ENCODE measurements around the gene AGO4. TPM values are rescaled to one million over a fixed set of nuclear protein-coding genes. Genes with fewer than 3 reads are reported as not detected.
"Not testable (repeated sequence)": the region's sequence is repeated elsewhere in the genome, so short reads cannot be mapped to it uniquely, and the experiment has no call there.

The AGO4 gene
- polyA plus RNA-seq, 1 donor (not counting 4 experiments of a cell fraction or from before 2014, with no cell fraction given) = 5.2 TPM

GRCh38 chr1:35866991-35867390, 59.2 kb downstream of the AGO4 start:
- H4K20me1 ChIP-seq (ENCODE audit: control insufficient read depth, extremely low read depth, insufficient read depth, low read length) = no peaks in the 10 kb centered on the region
- H3K27ac ChIP-seq (ENCODE audit: control insufficient read depth, insufficient read depth, low read length) = no peak overlapping the region
- dilution Hi-C loops (cut with MboI; ENCODE audit: extremely low pct_ligation_motif_present, low sequenced_read_pairs) = no loop called here
- no peaks in the 10 kb centered on the region for H3K36me3 ChIP-seq (ENCODE audit: control insufficient read depth in 2 of 2, extremely low read depth in 1 of 2, insufficient read depth in 2 of 2, low read length in 2 of 2)
- no peaks in the 10 kb centered on the region for H3K4me1 ChIP-seq (ENCODE audit: control insufficient read depth, extremely low read depth, insufficient read depth, low read length)
- H3K27me3 ChIP-seq (ENCODE audit: control insufficient read depth, extremely low read depth, insufficient read depth, low read length) = no peaks in the 10 kb centered on the region
- no peak overlapping the region for H3K9ac ChIP-seq (ENCODE audit: control insufficient read depth, extremely low read depth, insufficient read depth, low read length)
- no peaks in the 10 kb centered on the region for H3K79me2 ChIP-seq (ENCODE audit: control insufficient read depth, insufficient read depth, low read length)
- no peaks in the 10 kb centered on the region for H3K9me3 ChIP-seq (ENCODE audit: control insufficient read depth, low read depth, low read length)
- no peak overlapping the region for H2AFZ ChIP-seq (ENCODE audit: control insufficient read depth, low read length)
- TF ChIP-seq CTCF (optimal IDR thresholded peaks at IDR 0.05 in 1 of 3, IDR thresholded peaks at IDR 0.05 in 1 of 3, conservative IDR thresholded peaks at IDR 0.05 in 1 of 3; ENCODE audit: extremely low read depth in 1 of 3, insufficient read depth in 2 of 3, low read length in 3 of 3) = no peak
- no peak for TF ChIP-seq EZH2 (IDR thresholded peaks at IDR 0.05; ENCODE audit: low read length)
- no peaks in the 10 kb centered on the region for H3K9me1 ChIP-seq (ENCODE audit: control insufficient read depth, extremely low read depth, insufficient read depth, low read length)
- no peak overlapping the region for H3K4me3 ChIP-seq (ENCODE audit: control insufficient read depth in 2 of 3, extremely low read depth in 1 of 3, insufficient read depth in 2 of 3, low read depth in 1 of 3, low read length in 3 of 3)
- DNase-seq (ENCODE audit: low read depth, low spot score) (no peak), FAIRE-seq (no peak)
- H3K4me2 ChIP-seq (ENCODE audit: control insufficient read depth, extremely low read depth, insufficient read depth, low read depth, low read length) = no peak overlapping the region

- DNase-seq (ENCODE audit: low read depth, low spot score); H3K4me1 ChIP-seq (ENCODE audit: control insufficient read depth, extremely low read depth, insufficient read depth, low read length); H3K4me2 ChIP-seq (ENCODE audit: control insufficient read depth, extremely low read depth, insufficient read depth, low read depth, low read length); H3K9ac ChIP-seq (ENCODE audit: control insufficient read depth, extremely low read depth, insufficient read depth, low read length); H3K4me3 ChIP-seq (ENCODE audit: control insufficient read depth in 2 of 3, extremely low read depth in 1 of 3, insufficient read depth in 2 of 3, low read depth in 1 of 3, low read length in 3 of 3); dilution Hi-C loops (cut with MboI; ENCODE audit: extremely low pct_ligation_motif_present, low sequenced_read_pairs); H3K27ac ChIP-seq (ENCODE audit: control insufficient read depth, insufficient read depth, low read length); H3K27me3 ChIP-seq (ENCODE audit: control insufficient read depth, extremely low read depth, insufficient read depth, low read length); FAIRE-seq; H3K9me3 ChIP-seq (ENCODE audit: control insufficient read depth, low read depth, low read length); H3K36me3 ChIP-seq (ENCODE audit: control insufficient read depth in 2 of 2, extremely low read depth in 1 of 2, insufficient read depth in 2 of 2, low read length in 2 of 2); H3K79me2 ChIP-seq (ENCODE audit: control insufficient read depth, insufficient read depth, low read length); H2AFZ ChIP-seq (ENCODE audit: control insufficient read depth, low read length); H3K9me1 ChIP-seq (ENCODE audit: control insufficient read depth, extremely low read depth, insufficient read depth, low read length); H4K20me1 ChIP-seq (ENCODE audit: control insufficient read depth, extremely low read depth, insufficient read depth, low read length): not testable (repeated sequence)
Measured at GRCh38 chr1:35869245-35869950, 61.6 kb downstream of the AGO4 start.
